ENCODE measurements around the gene CAMK4.
"Not testable (repeated sequence)": the region's sequence is repeated elsewhere in the genome, so short reads cannot be mapped to it uniquely, and the experiment has no call there.

The CAMK4 gene

DNA sequence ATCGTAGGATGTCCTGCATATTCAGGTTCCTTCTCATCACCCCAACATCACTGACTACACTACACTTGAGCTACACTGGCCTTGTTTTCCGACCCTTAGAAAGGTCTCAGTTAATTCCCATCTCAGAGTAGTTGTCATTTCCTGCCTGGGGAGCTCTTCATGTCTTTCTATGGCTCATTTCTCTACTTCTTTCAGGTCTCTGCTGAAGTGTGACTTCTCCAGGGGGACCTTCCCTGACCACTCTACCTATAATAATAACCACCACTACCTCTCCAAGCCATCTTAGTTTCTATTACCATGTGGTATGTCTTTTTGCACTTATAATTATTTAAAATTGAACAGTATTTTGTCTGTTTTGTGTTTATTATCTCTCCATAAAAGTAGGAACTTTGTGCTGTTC is 174.9 kb downstream of the CAMK4 start:
- Mint-ChIP-seq H3K27ac (no peak overlapping the region), H3K4me3 (no peak overlapping the region), H3K36me3 (ENCODE audit: low read depth) (no peaks in the 10 kb centered on the region), H3K27me3 (ENCODE audit: low read depth) (no peaks in the 10 kb centered on the region), H3K4me1 (no peaks in the 10 kb centered on the region), H3K9me3 (no peaks in the 10 kb centered on the region)
- TF ChIP-seq, protein P1, sequence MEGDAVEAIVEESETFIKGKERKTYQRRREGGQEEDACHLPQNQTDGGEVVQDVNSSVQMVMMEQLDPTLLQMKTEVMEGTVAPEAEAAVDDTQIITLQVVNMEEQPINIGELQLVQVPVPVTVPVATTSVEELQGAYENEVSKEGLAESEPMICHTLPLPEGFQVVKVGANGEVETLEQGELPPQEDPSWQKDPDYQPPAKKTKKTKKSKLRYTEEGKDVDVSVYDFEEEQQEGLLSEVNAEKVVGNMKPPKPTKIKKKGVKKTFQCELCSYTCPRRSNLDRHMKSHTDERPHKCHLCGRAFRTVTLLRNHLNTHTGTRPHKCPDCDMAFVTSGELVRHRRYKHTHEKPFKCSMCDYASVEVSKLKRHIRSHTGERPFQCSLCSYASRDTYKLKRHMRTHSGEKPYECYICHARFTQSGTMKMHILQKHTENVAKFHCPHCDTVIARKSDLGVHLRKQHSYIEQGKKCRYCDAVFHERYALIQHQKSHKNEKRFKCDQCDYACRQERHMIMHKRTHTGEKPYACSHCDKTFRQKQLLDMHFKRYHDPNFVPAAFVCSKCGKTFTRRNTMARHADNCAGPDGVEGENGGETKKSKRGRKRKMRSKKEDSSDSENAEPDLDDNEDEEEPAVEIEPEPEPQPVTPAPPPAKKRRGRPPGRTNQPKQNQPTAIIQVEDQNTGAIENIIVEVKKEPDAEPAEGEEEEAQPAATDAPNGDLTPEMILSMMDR (IDR thresholded peaks at IDR 0.05; ENCODE audit: unreplicated experiment in 3 of 3), result no peak

DNA sequence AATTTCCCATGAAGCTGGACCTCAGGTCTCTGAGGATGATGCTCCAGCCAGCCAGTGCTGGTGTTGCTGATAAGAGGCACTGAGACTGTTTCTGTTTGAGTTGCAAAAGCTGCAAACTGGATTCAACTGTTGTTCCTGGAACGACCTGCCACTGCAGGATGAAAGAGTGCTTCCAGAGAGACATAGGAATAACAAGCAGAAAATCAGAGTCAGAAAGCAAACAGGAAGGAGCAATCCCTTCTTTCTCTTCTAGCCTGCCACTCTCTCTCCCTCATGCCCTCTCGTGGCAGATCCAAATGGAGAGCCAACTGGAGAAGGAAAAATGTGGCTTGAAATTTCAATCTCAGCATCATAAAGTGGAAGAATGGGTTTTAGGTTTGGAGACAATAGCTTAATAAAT is 177.7 kb downstream of the CAMK4 start:
- no peak overlapping the region for H3K27ac Mint-ChIP-seq
- no peaks in the 10 kb centered on the region for H3K4me1 Mint-ChIP-seq
- no peaks in the 10 kb centered on the region for H3K36me3 Mint-ChIP-seq (ENCODE audit: low read depth)
- no peaks in the 10 kb centered on the region for H3K9me3 Mint-ChIP-seq
- TF ChIP-seq, protein P1 (IDR thresholded peaks at IDR 0.05; ENCODE audit: unreplicated experiment in 3 of 3), result no peak
- no peak overlapping the region for H3K4me3 Mint-ChIP-seq
- no peaks in the 10 kb centered on the region for H3K27me3 Mint-ChIP-seq (ENCODE audit: low read depth)

DNA sequence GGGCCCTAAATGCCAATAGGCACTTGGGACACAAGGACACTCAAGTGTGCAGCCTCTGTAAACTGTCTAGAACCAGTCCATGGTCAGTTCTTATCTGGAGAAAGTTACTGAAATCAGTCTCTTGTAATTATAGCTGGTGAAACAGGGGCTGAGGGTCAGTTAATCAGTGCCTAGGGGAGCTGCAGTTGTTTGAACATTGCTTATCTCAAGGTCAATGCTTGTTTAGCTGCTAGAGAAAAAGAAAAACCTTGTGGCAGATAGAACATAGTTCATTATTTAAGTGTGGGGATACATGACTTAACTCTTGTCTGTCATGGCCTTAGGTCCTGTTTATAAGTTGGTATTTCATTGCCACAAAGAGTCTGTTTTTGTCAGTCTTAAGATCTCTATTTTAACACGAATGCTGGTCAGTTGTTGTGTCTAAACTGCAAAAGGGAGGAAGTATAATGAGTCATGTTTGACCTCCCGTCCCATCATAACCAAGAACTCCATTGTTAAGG is 180.1 kb downstream of the CAMK4 start:
- Mint-ChIP-seq H3K36me3 (ENCODE audit: low read depth) (no peaks in the 10 kb centered on the region), H3K27me3 (ENCODE audit: low read depth) (no peaks in the 10 kb centered on the region), H3K4me1 (no peaks in the 10 kb centered on the region), H3K4me3 (no peak overlapping the region), H3K9me3 (peaks cover 6% of the 10 kb centered on the region), H3K27ac (peak overlapping the region in 1 of 3 experiments; percentile 89)
- TF ChIP-seq, protein P1 (IDR thresholded peaks at IDR 0.05; ENCODE audit: unreplicated experiment in 3 of 3), result no peak

DNA sequence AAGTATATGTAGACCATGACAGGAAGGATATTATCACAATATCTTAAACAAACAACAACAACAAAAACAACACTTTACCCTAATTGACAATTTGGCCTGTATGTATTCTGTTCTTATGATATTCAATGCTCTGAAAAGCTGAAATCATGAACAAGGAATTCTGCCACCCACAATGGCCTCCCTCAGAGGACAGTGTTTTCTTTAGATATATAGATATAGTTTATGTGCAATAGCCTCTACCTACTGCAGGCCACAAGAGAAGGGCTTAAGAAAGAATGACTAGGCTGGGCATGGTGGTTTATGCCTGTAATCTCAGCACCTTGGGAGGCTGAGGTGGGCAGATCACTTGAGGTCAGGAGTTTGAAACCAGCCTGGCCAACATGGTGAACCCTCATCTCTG is 183.4 kb downstream of the CAMK4 start:
- Mint-ChIP-seq H3K4me1 (no peaks in the 10 kb centered on the region), H3K27me3 (ENCODE audit: low read depth) (no peaks in the 10 kb centered on the region), H3K9me3 (peaks cover 11% of the 10 kb centered on the region), H3K27ac (no peak overlapping the region), H3K4me3 (no peak overlapping the region), H3K36me3 (ENCODE audit: low read depth) (peaks cover 5% of the 10 kb centered on the region)
- TF ChIP-seq, protein P1 (IDR thresholded peaks at IDR 0.05; ENCODE audit: unreplicated experiment in 3 of 3), result no peak

DNA sequence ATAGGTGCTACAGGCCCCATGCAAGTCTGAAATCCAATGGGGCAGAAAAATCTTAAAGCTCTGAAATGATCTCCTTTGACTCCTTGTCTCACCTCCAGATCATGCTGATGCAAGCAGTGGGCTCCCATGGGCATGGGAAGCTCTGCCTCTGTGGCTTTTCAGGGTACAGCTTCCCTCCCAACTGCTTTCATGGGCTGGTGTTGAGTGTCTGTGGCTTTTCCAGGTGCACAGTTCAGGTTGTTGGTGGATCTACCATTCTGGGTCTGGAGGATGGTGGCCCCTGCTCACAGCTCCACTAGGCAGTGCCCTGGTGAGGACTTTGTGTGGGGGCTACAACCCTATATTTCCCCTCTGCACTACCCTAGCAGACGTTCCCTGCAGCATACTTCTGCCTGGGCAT is 184.6 kb downstream of the CAMK4 start:
- TF ChIP-seq, protein P1 (IDR thresholded peaks at IDR 0.05; ENCODE audit: unreplicated experiment in 3 of 3), result no peak
- Mint-ChIP-seq H3K9me3 (peaks cover 11% of the 10 kb centered on the region), H3K27ac (no peak overlapping the region), H3K4me1 (no peaks in the 10 kb centered on the region), H3K27me3 (ENCODE audit: low read depth) (no peaks in the 10 kb centered on the region), H3K4me3 (no peak overlapping the region), H3K36me3 (ENCODE audit: low read depth) (peaks cover 5% of the 10 kb centered on the region)

DNA sequence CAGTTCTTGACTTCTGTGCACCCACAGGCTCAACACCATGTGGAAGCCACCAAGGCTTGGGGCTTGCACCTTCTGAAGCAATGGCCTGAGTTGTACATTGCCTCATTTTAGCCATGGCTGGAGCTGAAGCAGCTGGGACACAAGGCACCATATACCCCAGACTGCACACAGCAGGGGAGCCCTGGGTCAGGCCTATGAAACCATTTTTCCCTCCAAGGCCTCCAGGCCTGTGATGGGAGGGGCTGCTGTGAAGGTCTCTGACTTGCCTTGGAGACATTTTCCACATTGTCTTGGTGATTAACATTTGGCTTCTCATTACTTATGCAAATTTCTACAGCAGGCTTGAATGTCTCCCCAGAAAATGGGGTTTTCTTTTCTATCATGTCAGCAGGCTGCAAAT is 185.1 kb downstream of the CAMK4 start:
- H3K27ac Mint-ChIP-seq; H3K4me1 Mint-ChIP-seq; H3K36me3 Mint-ChIP-seq (ENCODE audit: low read depth); H3K27me3 Mint-ChIP-seq (ENCODE audit: low read depth); H3K4me3 Mint-ChIP-seq: not testable (repeated sequence)
- H3K9me3 Mint-ChIP-seq, result peaks cover 11% of the 10 kb centered on the region

DNA sequence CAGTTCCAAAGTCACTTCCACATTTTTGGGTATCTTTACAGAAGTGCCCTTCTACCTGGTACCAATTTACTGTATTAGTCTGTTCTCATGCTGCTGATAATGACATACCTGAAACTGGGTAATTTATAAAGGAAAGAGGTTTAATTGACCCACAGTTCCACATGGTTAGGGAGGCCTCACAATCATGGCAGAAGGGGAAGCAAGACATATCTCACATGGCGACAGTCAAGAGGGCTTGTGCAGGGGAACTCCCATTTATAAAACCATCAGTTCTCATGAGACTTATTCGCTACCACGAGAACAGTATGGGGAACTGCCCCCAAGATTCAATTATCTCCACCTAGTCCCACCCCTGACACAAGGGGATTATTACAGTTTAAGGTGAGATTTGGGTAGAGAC is 185.9 kb downstream of the CAMK4 start:
- H3K9me3 Mint-ChIP-seq, result peaks cover 11% of the 10 kb centered on the region
- H3K27ac Mint-ChIP-seq; H3K4me3 Mint-ChIP-seq; H3K36me3 Mint-ChIP-seq (ENCODE audit: low read depth); H3K27me3 Mint-ChIP-seq (ENCODE audit: low read depth); H3K4me1 Mint-ChIP-seq: not testable (repeated sequence)
